ENCODE measurements around the gene NUDT19.

Gene NUDT19

GRCh38 chr19:32669310-32669709 is 22.3 kb upstream of the NUDT19 start:
- Mint-ChIP-seq H3K36me3 (peaks cover 30% of the 10 kb centered on the region), H3K27ac (peak overlapping the region; percentile 52), H3K4me3 (no peak overlapping the region), H3K9me3 (no peaks in the 10 kb centered on the region), H3K4me1 (peaks cover 49% of the 10 kb centered on the region)
- no peak for ATAC-seq
- DNase-seq (ENCODE audit: low spot score in 2 of 2): no peak

- H3K9me3 Mint-ChIP-seq: no peaks in the 10 kb centered on the region
- ATAC-seq (no peak), DNase-seq (ENCODE audit: low spot score in 2 of 2) (no peak)
- H3K36me3 Mint-ChIP-seq: peaks cover 22% of the 10 kb centered on the region
- H3K4me1 Mint-ChIP-seq: peaks cover 52% of the 10 kb centered on the region
- H3K27ac Mint-ChIP-seq: no peak overlapping the region
- no peak overlapping the region for H3K4me3 Mint-ChIP-seq
Measured at GRCh38 chr19:32671883-32672593, 19.6 kb upstream of the NUDT19 start.

- Mint-ChIP-seq H3K36me3 (peaks cover 14% of the 10 kb centered on the region), H3K27ac (no peak overlapping the region), H3K4me3 (peak overlapping the region; percentile 83), H3K9me3 (no peaks in the 10 kb centered on the region), H3K4me1 (peaks cover 58% of the 10 kb centered on the region)
- ATAC-seq (no peak), DNase-seq (ENCODE audit: low spot score in 2 of 2) (no peak)
Measured at GRCh38 chr19:32672841-32673240, 18.8 kb upstream of the NUDT19 start.

GRCh38 chr19:32673573-32673972 is 18.0 kb upstream of the NUDT19 start:
- no peaks in the 10 kb centered on the region for H3K9me3 Mint-ChIP-seq
- H3K27ac Mint-ChIP-seq: peak overlapping the region; percentile 74
- peak overlapping the region; percentile 83 for H3K4me3 Mint-ChIP-seq
- DNase-seq (ENCODE audit: low spot score in 2 of 2) (no peak), ATAC-seq (no peak)
- H3K4me1 Mint-ChIP-seq: peaks cover 51% of the 10 kb centered on the region
- peaks cover 8% of the 10 kb centered on the region for H3K36me3 Mint-ChIP-seq

GRCh38 chr19:32674153-32674930 is 17.3 kb upstream of the NUDT19 start:
- H3K4me1 Mint-ChIP-seq: peaks cover 44% of the 10 kb centered on the region
- DNase-seq (ENCODE audit: low spot score in 2 of 2) (no peak), ATAC-seq (no peak)
- peaks cover 7% of the 10 kb centered on the region for H3K36me3 Mint-ChIP-seq
- peak overlapping the region; percentile 83 for H3K4me3 Mint-ChIP-seq
- H3K27ac Mint-ChIP-seq: peak overlapping the region; percentile 74
- no peaks in the 10 kb centered on the region for H3K9me3 Mint-ChIP-seq

- no peaks in the 10 kb centered on the region for H3K36me3 Mint-ChIP-seq
- H3K9me3 Mint-ChIP-seq: no peaks in the 10 kb centered on the region
- peak within 1 kb of the TSS; percentile 74 for H3K27ac Mint-ChIP-seq
- DNase-seq (ENCODE audit: low spot score in 2 of 2) (peak; percentile 98), ATAC-seq (peak; percentile 96)
- peaks cover 36% of the 10 kb centered on the region for H3K4me1 Mint-ChIP-seq
- H3K4me3 Mint-ChIP-seq: peak within 1 kb of the TSS; percentile 83
Measured at GRCh38 chr19:32674931-32675719, 16.5 kb upstream of the NUDT19 start, which contains the start of gene ANKRD27. Gene ANKRD27 (minus strand): TSS chr19:32675180. CDS start chr19:32659015, 16,165 bp downstream.

GRCh38 chr19:32675720-32676185 is 15.9 kb upstream of the NUDT19 start, which contains the start of gene RGS9BP:
Gene RGS9BP (plus strand): TSS chr19:32675848. CDS start chr19:32676264, 416 bp downstream.
- peak; percentile 65 for ATAC-seq
- H3K4me1 Mint-ChIP-seq: peaks cover 35% of the 10 kb centered on the region
- peak; percentile 58 to 71 for DNase-seq (ENCODE audit: low spot score in 2 of 2)
- H3K36me3 Mint-ChIP-seq: no peaks in the 10 kb centered on the region
- peak within 1 kb of the TSS; percentile 72 for H3K27ac Mint-ChIP-seq
- H3K4me3 Mint-ChIP-seq: peak within 1 kb of the TSS; percentile 83
- H3K9me3 Mint-ChIP-seq: no peaks in the 10 kb centered on the region

- no peak overlapping the region for H3K27ac Mint-ChIP-seq
- H3K9me3 Mint-ChIP-seq: no peaks in the 10 kb centered on the region
- no peaks in the 10 kb centered on the region for H3K36me3 Mint-ChIP-seq
- DNase-seq (ENCODE audit: low spot score in 2 of 2) (no peak), ATAC-seq (no peak)
- H3K4me3 Mint-ChIP-seq: peak overlapping the region; percentile 83
- H3K4me1 Mint-ChIP-seq: peaks cover 35% of the 10 kb centered on the region
Measured at GRCh38 chr19:32676186-32676894, 15.3 kb upstream of the NUDT19 start.

GRCh38 chr19:32676895-32677359 is 14.7 kb upstream of the NUDT19 start:
- Mint-ChIP-seq H3K4me1 (peaks cover 32% of the 10 kb centered on the region), H3K36me3 (no peaks in the 10 kb centered on the region), H3K9me3 (no peaks in the 10 kb centered on the region), H3K4me3 (peak overlapping the region; percentile 83), H3K27ac (no peak overlapping the region)
- no peak for DNase-seq (ENCODE audit: low spot score in 2 of 2)
- ATAC-seq: no peak

- H3K27ac Mint-ChIP-seq: no peak overlapping the region
- no peaks in the 10 kb centered on the region for H3K9me3 Mint-ChIP-seq
- DNase-seq (ENCODE audit: low spot score in 2 of 2): no peak
- ATAC-seq: no peak
- H3K36me3 Mint-ChIP-seq: no peaks in the 10 kb centered on the region
- H3K4me3 Mint-ChIP-seq: peak overlapping the region; percentile 83
- H3K4me1 Mint-ChIP-seq: peaks cover 25% of the 10 kb centered on the region
Measured at GRCh38 chr19:32677657-32678056, 14.0 kb upstream of the NUDT19 start.

- DNase-seq (ENCODE audit: low spot score in 2 of 2): no peak
- ATAC-seq: no peak
- Mint-ChIP-seq H3K9me3 (no peaks in the 10 kb centered on the region), H3K4me3 (no peak overlapping the region), H3K36me3 (no peaks in the 10 kb centered on the region), H3K4me1 (peaks cover 7% of the 10 kb centered on the region), H3K27ac (no peak overlapping the region)
Measured at GRCh38 chr19:32680986-32681385, 10.6 kb upstream of the NUDT19 start.

GRCh38 chr19:32682317-32682716 is 9.3 kb upstream of the NUDT19 start:
- ATAC-seq (no peak), DNase-seq (ENCODE audit: low spot score in 2 of 2) (no peak)
- Mint-ChIP-seq H3K27ac (no peak overlapping the region), H3K9me3 (no peaks in the 10 kb centered on the region), H3K4me1 (peaks cover 3% of the 10 kb centered on the region), H3K4me3 (no peak overlapping the region), H3K36me3 (no peaks in the 10 kb centered on the region)

- H3K27ac Mint-ChIP-seq: no peak overlapping the region
- no peaks in the 10 kb centered on the region for H3K9me3 Mint-ChIP-seq
- peaks cover 12% of the 10 kb centered on the region for H3K4me1 Mint-ChIP-seq
- DNase-seq (ENCODE audit: low spot score in 2 of 2) (no peak), ATAC-seq (no peak)
- no peaks in the 10 kb centered on the region for H3K36me3 Mint-ChIP-seq
- no peak overlapping the region for H3K4me3 Mint-ChIP-seq
Measured at GRCh38 chr19:32686847-32687475, 4.7 kb upstream of the NUDT19 start.

- DNase-seq (ENCODE audit: low spot score in 2 of 2): no peak
- H3K9me3 Mint-ChIP-seq: no peaks in the 10 kb centered on the region
- peaks cover 3% of the 10 kb centered on the region for H3K36me3 Mint-ChIP-seq
- no peak for ATAC-seq
- H3K4me1 Mint-ChIP-seq: peaks cover 14% of the 10 kb centered on the region
- no peak overlapping the region for H3K4me3 Mint-ChIP-seq
- H3K27ac Mint-ChIP-seq: no peak overlapping the region
Measured at GRCh38 chr19:32687681-32688080, 3.9 kb upstream of the NUDT19 start.
